ENCODE data around the gene GRAMD1B. TPM values are rescaled to one million over a fixed set of nuclear protein-coding genes. Genes with fewer than 3 reads are reported as not detected.

Gene GRAMD1B
- total RNA-seq, 1 donor from 2014 or later, result 5.5 TPM

Other genes starting within 250 kb of the GRAMD1B start
- gene CLMP, start 235.0 kb upstream of the GRAMD1B start, total RNA-seq, result under 0.01 TPM in 2 replicates
- gene SCN3B, start 224.4 kb downstream of the GRAMD1B start, total RNA-seq, result 1.4 and 8.5 TPM in 2 replicates

Measured in dermis microvascular lymphatic vessel endothelial cell (primary cell).